ENCODE measurements around the gene CHST1.
A peak's percentile ranks its signal among the peaks of the same experiment; 100 is the strongest.

The CHST1 gene

DNA sequence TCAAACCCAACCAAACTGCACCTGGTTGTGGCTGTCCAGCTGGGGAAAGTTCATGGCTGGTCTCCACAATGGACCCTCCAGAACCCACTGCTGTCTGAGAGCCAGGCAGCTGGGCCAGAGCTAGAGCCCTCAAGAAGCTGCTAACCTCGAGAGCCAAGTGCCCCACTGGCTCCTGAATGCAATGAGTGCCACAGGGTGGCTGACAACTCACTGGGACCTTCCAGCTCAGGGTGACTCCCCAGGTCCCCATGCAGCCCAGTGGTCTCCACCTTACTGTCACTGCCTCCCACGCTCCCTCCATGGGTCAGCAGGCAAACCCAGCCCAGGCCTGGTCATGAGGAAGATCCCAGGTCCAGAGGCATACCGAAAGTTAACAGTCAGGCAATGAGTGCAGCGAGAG, 8.0 kb upstream of the CHST1 start:
- DNase-seq = no peak

DNA sequence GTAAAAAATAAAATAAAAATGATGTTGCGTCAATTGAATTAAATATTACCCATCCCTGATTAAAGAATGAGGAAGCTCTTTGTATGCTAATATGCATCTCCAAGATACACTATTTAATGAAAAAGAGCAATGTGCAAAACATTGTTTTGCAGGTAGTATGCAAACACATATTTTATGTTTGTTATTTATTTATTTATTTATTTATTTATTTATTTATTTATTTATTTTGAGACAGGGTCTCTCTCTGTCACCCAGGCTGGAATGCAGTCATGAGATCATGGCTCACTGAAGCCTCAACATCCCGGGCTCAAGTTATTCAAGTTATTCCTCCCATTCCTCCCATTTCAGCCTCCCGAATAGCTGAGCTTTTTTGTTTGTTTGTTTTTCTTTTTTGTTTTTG, 7.2 kb upstream of the CHST1 start:
- DNase-seq = no peak

DNA sequence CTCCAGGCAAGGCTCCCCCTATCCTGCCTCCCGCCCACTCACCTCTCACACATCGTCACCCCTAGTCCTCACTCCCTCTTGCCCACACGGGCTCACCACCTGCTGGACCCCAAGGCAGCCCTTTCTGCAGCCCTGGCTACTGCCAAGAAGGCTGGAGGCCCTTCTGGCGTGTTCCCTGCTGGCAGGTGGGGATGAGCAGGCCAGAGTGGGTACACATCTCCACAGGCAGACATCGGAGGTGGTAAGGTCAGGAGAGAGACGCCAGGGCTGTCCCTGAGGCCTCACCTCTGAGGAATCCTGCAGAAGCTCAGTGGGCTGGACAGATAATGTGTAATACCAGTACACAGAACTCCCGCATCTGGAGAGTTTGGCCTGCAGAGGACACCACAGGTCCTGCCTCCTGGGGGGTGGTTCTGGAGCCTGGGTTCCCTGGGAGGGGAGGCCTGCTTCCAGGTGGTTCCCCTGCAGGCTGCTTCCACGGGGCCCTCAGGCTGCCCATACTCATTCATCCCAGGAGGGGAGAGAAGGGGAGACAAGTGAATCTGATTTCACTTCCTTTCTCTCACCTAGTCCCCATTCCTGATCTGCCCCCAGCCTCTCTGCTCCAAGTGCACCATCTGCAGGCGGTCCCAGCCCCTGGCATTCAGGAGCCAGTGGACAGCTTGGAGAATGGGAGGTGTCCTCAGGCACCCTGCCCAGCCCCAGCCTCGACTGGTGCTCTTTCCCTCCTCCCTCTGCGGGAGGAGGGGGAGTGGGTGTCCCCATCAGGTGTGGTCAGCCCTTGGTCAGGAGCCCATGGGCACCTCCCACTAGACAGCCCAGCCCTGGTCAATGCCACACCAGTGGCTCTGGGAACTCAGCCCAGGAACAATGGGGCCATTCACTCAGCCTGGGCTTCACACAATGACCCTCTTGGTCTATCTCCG, 6.1 kb upstream of the CHST1 start:
- no peak for DNase-seq

DNA sequence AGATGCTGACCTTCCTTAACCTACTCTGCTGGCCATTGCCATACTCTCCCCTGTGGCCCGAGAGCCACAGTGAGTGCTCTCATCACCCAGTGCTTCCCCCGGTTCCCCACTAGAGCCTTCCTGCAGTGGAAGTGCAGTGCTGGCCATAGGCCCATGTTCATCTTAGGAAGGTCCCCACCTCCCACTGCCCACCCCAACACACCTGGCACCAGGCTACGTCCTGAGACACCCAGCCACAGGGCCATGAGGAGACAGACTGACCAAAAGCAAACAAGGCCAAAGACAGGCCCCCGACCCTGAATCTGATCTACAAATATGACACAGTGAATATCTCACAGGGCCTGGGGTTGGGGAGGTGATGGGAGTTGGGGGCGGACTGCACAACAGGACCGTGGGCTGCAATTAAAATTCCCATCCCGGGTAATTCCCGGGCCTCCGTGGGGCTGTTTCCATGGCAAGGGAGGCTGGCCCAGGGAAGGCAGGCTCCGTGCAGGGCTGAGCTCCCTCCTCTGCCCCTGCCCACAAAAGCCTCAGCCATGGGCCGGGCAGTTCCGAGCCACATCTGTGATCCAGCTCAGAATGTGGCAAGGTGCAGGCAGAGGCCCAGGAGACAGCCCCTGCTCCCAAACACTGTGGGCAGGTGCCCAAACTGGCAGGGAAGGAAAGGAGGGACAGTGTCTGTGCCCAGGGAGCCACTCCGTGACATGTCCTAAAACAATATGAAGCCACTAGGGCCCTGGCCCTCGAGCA, 5.1 kb upstream of the CHST1 start:
- DNase-seq = no peak

DNA sequence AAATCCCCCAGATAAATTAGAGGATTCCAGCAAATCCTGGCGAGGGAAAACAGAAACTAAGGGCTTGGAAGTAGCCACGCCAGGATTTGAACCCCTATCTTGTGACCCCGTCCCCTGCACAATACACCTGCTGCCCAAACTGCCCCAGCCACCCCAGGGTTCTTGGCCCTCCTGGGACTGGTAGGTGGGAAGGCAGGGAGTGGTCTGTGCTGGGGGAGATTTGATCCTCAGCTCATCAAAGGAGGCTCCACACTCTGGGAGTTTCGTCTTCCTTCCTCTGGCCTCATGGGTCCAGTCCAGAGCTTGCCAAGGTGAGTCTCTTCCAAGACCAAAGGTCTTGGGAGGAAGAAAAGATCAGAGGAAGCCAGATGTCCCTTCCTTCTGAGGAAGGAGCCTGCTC, 4.5 kb upstream of the CHST1 start:
- DNase-seq = no peak

DNA sequence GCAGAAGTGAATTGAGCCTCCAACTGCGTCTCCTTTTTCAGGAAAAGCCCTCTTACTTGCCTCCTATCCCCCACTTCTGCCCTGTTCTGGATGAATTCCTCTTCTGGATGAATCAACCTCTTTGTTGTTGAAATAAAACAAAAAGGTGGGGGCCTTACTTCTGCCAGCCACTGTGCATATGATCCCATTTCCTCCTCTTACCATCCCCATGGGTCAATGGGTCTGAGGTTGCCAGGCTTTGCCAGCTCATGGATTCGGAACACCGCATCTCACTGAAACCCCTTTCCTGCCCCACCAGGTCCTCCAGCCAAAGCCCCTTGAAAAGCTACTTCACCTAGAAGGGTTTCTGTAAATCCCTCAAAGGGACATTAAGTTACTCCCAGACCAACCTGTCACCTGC, 3.7 kb upstream of the CHST1 start:
- DNase-seq = no peak

DNA sequence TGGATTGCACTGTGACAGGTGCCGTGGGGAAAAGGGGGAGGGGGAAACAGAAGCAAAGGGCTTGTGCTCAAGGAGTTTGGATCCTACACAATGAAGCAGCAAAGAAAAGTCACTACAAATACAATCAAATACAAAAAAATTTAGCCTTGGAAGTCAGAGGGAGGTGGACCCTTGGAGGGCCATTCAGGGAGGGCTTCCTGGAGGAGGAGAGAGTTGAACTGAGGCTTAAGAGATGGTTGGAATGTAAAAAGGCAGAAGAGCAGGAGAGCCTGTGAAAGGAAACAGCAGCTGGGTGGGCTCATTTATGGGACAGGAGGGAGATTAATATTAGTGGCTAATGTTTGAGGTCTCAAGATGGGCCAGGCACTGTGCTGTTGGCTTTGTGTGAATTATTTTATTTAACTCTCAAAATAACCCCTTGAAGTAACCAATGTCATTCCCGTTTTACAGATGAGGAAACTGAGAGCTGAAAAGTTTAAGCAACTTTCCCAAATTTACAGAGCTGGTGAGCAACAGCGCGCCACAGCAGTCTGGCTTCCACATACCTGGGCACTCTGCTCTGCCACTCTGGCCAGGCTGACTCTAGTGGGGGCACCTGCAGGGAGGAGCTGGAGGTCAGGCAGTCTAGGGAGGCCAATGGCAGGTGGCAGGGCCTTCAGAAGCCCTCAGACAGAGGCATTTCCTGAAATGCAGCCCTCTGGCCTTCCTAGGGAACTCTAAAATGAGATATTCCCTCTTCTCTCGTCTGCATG, 2.7 kb upstream of the CHST1 start:
- no peak for DNase-seq

DNA sequence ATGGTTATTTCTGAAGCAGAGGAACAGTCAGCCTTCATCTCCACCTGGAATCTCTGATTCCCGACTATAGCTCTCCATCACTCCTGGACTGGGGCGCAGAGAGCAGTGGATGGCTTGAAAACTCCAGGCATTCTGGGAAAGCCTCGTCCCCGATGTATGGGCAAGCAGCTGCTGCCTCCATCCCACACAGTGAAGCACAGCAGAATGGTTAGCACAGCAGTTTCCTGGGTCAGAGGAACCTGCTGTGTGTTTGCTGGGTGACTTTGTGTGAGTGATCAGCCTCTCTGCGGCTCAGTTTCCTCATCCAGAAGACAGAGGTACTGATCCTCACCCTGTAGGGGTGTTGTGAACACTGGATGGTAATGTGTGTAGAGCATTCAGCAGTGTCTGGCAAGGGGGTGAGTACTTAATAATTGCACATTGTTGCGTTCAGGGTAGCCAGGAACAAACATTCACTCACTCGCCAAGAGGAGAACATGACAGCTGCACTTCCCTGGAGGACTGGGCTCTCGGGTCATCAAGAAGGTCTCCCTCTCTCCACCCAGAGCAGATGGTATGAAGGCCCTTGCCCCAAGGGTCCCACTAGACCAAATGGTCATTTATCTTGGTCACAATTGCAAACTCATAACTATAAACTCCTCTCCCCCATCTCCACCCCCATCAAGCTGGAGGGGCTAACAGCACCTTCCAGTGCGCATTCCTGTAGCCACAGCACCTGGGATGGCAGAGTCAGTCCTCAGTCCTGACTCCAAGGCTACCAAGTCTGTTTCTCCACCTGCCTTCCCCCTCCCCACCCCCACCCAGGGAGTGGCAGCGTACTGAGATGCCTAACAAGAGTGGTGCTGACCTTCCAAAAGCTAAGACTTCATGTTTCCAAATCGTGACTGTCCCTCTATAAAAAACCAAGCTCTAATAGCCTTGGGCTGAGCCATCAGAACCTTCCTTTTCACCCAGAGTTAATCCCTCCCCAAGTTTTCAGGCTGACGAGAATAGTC, 1.5 kb upstream of the CHST1 start:
- DNase-seq = no peak

DNA sequence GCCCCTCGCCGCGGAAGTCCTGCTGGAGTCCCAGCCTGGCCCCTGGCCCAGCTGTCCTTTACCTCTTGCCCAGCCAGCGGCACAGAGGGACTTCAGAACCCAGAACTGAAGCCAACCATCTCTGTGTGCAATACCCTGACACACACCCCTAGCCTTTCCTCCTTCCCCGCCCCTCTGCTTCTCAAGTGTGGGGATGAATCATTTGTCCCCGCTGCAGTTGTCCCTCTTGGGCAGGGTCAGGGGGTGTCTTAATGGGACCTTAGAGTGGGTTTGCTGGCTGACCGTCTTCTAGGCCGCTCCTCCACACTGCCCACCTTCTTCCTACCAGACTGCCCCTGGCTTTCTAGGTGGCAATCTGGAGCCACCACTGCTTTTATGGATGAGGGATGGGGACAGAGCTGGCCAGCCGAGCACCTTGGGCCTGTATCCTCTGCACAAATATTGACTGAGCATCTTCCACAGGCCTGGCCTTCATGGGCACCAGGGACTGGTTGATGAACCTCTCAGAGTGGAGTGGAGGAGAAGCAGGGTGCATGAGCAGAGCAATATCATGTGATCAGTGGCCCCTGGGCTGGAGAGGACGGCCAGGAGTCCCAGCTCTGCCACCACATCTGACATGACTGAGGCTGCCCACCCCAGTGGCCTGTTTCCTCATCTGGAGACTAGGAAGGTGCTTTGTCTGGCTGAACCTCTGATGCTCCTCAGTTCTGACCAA, 668 bp upstream of the CHST1 start:
- DNase-seq = no peak

DNA sequence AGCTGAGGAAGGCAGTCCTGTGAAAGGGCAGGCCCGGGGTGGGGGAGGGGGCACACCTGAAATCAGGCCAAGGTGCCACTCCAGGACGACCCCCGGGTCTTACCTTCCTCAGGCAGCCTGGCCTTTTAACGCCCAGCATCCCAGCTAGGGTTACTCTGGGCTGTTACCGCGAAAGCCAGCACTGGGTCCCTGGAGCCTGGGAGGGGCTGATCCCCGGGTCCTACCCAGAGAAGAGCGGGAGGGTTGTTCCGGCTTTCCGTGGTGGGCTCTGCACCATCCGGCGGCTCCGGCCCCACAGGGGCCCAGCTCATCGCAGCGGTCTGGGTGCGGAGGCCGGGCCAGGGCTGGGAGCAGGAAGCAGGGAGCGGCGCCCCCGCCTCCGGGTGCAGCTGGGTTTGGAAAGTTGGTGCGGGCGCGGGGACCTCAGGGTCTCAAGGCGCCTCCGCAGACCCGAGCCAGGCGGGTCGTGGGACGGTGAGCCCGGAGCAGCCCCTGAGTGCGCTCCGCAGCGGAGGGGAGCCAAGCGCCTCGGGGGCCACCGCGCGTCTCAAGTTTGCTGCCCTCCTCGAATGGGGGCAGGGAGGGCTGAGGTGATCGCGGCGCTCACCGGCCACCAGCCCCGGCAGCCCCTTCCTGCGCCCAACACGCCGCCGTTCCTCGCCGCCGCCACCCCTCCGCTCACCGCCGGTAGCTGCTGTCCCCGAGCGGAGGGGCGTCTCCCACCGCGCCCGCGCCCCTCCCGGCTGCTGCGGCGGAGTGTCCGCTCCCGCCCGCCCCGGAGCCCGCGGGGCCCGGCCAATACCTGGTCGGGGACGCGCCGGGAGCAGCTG, 831 bp downstream of the CHST1 start:
- DNase-seq = no peak

DNA sequence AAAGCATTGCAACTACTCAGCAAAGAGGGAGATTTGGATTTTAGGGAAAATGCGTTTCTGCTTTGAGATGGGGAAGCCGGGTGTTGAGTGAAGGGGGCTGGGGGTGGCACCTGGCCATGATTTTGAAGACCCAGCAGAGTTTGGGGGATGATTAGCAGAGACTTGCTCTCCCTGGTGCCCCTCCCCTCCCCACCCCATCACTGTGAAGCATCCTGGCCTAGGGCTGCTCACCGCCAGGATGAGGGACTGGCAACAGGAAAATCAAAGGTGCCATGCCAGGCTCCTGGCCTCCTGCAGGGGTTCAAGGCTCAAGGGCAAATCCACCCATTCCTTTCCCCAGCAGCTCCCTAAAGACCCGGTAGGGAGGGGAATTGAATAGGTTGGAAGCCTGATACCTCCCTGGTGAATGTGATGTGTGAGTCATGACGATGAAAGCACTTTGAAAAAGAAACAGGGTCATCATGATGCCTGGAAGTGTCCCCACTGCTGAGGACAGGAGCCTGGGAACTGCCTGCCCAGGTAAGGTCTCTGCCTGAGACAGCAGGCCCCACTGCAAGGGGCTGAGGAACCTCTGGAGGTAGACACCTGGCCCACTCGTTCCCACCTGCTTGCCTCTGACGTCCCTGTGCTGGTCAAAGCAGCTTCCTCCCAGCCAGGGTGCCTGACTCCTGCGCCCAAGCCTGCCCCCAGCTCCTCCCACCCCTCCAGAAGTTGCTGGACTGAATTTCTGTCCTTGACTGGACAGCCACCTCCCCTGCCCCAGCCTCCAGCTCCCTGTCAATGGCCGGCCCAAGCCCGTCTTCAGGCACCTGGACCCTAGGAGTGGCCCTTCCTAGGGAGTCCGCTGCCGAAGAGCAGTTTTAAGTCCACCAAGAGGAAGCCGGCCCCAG, 1.7 kb downstream of the CHST1 start:
- DNase-seq = no peak

DNA sequence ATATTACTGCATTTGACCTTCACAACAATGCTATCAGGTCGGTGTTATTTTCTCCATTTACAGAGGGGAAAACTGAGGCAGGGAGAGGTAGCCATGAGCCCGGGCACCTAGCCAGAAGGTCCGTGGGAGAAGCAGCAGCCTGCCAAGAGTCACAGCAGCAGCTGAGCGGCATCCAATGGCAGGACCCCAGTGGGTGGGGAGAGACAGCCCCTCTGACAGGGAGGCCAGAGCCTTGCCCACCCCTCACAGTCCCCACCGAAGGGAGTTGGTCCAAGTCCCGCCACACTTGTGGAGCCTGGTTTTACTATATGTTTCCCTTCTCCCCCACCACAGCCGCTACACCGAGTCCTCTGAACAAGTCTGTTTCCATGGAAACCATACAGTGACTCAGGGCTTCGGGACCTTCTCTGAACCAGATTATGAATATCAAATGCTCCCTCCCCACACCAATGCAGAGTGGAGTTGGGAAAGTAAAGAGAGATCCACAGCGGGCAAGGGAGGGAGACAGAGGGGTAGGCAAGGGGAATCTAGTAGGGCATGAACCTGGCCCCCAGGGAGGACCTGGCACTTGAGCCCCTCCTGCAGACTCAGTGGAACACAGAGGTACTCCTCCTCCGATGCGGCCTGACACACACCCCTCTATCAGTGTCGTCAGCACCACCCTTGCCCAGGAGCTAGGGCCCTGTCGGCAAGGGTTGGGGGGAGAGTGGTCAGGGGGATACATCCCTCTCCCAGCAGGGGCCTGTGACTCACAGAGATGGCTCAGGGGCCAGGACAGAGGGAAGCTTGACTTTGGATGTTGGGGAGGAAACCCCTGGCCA, 2.5 kb downstream of the CHST1 start:
- DNase-seq = peak; percentile 76

DNA sequence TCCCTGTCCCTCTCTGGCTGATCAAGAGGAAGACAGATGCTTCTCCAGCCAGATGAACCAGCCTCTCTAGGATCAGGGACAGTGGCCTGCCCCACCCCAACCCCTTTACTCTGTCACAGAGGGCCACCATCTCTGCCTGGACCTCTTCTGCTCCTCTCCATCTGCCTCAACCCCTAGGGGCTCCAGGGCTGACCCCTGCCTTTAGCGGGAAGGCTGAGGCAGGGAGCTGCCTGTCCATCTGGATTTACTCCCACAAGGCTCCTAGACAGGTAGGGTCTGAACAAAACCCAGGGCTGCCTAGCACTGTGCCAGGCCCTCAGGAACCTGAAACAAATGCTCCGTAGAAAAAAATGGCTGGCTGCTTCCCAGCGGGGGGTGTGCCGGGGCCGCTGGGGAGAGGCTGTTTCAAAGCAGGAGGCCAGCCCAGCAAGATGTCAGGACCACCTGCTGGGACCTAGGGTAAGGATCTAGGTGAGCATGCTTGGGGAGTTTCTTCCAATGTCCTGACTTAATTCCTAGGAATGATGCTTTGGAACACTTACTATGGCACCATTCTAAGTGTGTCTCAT, 3.2 kb downstream of the CHST1 start:
- no peak for DNase-seq

DNA sequence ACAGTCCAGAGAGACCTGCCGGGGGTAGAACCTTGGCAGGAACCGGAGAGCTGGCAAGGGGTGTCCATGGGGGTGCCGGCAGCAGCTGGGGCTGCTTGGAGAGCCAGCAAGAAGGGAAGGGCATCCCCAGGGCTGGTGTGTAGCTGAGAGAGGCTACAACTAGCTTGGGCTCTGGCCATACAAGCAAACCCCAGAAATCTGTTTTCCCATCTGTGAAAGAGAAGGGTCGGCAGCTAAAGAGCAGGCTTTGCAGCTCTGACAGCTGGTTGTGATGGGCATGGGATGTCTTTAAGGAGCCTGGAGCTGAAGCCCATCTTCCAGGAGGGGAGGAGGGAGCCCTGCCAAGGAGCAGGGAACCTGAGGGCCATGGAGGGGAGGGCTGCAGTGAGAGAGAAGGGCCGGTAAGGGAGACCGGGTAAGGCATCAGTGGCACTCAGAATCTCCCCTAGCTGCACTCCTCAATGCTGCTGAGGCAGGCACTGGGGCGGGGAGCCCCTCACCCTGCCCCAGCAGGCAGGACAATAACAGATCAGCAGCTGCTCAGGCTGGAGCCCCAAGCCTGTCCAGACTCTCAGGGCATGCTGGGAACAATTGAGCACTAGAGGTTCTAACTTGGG, 3.9 kb downstream of the CHST1 start:
- no peak for DNase-seq

DNA sequence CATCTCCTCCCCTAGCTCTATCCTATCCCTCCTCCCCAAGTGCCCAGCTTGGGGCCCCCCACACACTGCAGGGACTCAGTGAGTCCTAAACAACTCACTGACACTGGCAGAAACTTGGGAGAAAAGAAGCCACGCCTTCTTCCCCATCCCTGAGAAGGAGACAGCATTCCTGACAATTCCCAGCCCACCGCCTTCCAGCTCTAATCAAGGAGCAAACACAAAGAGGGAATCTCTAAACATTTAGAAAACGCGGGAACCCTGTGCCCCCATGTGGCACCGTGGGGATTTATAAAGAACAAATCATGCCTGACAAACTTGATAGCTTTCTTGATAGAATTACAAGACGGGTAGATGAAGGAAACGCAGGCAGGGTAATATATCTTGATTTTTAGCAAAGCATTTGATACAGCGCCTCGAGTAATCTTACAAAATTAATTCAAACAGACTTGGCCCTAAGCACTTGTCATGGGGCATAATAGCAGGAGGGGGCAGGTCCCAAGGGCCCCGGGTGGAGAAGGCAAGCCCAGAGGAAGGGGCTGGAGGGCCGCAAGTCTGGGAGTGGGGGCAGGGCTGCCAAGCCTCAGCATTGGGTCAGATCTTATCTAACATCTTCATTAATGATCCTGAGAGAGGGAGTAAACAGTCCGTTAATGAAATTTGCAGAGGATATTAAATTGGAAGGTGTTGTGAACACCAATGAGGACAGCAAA, 4.5 kb downstream of the CHST1 start:
- DNase-seq = no peak

DNA sequence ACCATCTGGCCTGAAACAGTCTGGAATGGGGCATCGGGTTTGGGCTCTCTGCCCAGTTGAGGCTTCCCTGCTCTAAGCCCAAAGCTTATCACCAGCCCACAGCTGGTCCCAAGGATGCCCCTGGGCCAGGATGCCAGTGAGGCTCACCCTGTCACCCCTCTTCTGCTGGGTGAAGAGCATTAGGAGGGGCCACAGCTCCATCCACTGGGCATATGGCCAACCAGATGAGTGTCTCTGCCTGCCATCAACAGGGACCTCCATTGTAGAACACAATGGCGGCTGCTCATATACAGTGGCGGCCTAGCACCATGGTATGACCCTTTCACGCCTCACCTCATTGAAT, 5.6 kb downstream of the CHST1 start:
- DNase-seq = no peak

All from left hindlimb (tissue), 1 donor.